PFSK-1 (cell line): ENCODE data around the gene CDKN2C.

ENCODE experiments used
- POLR2AphosphoS5 ChIP-seq: IDR thresholded peaks from 2 replicates; pipeline ENCODE4 v1.6.1; 2012; ENCODE audit warnings: low read depth, mild to moderate bottlenecking, control low read depth, low read length, moderate library complexity
- SIN3A ChIP-seq: IDR thresholded peaks from 2 replicates; pipeline ENCODE4 v1.6.1; 2012; ENCODE audit warnings: mild to moderate bottlenecking, low read length, moderate library complexity, borderline replicate concordance; ENCODE audit not compliant: insufficient read depth
- TAF1 ChIP-seq: IDR thresholded peaks from 2 replicates; pipeline ENCODE4 v1.6.1; 2012; ENCODE audit warnings: low read length, control low read depth, borderline replicate concordance; ENCODE audit not compliant: insufficient read depth
- TF ChIP-seq, protein P1 (sequence below), 2 experiments: IDR thresholded peaks; 2 replicates each; pipeline versions ENCODE4 v1.6.1 to v1.8.0; 2011 to 2012; ENCODE audit warnings: low read depth in 2 of 2, low read length in 2 of 2, control low read depth in 1 of 2, inconsistent platforms in 1 of 2, mild to moderate bottlenecking in 1 of 2, moderate library complexity in 1 of 2; ENCODE audit not compliant: insufficient read depth in 1 of 2

DNA sequence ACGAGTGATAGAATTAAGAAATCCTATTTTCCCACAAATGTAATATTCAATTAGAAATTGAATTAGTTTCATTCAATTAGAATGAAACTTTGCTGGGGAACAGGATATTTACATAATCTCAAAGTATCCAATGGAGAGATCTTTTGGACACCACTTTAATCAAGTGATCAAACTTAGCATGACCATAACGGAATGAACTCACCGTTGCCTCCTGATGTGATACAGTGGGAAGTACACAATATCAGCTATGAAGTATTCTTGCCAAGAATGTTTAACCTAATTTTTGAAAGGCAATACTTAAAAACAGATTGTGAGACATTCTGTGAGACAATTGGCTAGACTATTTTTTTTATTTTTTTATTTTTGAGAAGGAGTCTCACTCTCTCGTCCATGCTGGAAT, 16.6 kb downstream of the CDKN2C start:
- TF ChIP-seq SIN3A (no peak), POLR2AphosphoS5 (no peak), TAF1 (no peak)
- TF ChIP-seq, protein P1, sequence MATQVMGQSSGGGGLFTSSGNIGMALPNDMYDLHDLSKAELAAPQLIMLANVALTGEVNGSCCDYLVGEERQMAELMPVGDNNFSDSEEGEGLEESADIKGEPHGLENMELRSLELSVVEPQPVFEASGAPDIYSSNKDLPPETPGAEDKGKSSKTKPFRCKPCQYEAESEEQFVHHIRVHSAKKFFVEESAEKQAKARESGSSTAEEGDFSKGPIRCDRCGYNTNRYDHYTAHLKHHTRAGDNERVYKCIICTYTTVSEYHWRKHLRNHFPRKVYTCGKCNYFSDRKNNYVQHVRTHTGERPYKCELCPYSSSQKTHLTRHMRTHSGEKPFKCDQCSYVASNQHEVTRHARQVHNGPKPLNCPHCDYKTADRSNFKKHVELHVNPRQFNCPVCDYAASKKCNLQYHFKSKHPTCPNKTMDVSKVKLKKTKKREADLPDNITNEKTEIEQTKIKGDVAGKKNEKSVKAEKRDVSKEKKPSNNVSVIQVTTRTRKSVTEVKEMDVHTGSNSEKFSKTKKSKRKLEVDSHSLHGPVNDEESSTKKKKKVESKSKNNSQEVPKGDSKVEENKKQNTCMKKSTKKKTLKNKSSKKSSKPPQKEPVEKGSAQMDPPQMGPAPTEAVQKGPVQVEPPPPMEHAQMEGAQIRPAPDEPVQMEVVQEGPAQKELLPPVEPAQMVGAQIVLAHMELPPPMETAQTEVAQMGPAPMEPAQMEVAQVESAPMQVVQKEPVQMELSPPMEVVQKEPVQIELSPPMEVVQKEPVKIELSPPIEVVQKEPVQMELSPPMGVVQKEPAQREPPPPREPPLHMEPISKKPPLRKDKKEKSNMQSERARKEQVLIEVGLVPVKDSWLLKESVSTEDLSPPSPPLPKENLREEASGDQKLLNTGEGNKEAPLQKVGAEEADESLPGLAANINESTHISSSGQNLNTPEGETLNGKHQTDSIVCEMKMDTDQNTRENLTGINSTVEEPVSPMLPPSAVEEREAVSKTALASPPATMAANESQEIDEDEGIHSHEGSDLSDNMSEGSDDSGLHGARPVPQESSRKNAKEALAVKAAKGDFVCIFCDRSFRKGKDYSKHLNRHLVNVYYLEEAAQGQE (IDR thresholded peaks at IDR 0.05; ENCODE audit: insufficient read depth in 1 of 2, low read depth in 2 of 2, low read length in 2 of 2) = no peak
